NOMO-1 treated with dmso at 0.1 percent for 144 hours (cell line): ENCODE data around the gene PMM2.
A peak's percentile ranks its signal among the peaks of the same experiment; 100 is the strongest.
"Not testable (repeated sequence)": the region's sequence is repeated elsewhere in the genome, so short reads cannot be mapped to it uniquely, and the experiment has no call there.

ENCODE experiments used
- DNase-seq: peaks from one replicate; lab custom pipeline; 2025; ENCODE audit not compliant: unreplicated experiment; lab: John Stamatoyannopoulos, UW

Gene PMM2

GRCh38 chr16:8866118-8866883 lies 68.7 kb downstream of the PMM2 start:
- no peak for DNase-seq

- DNase-seq, result no peak
Observed at GRCh38 chr16:8866884-8867215, 69.2 kb downstream of the PMM2 start.

- peak; percentile 37 for DNase-seq
Observed at GRCh38 chr16:8867216-8867931, 69.7 kb downstream of the PMM2 start.

GRCh38 chr16:8867932-8868415 lies 70.3 kb downstream of the PMM2 start:
- DNase-seq, result peak; percentile 63

- DNase-seq, result peak; percentile 95
Observed at GRCh38 chr16:8868416-8869211, 71.0 kb downstream of the PMM2 start, which contains the start of gene CARHSP1. Gene CARHSP1, minus strand, starts transcription at chr16:8869006. Its CDS starts 9,678 bp downstream, at chr16:8859328.

GRCh38 chr16:8869212-8869987 lies 71.8 kb downstream of the PMM2 start:
- no peak for DNase-seq

- not testable (repeated sequence) for DNase-seq
Observed at GRCh38 chr16:8869988-8870241, 72.3 kb downstream of the PMM2 start.

- no peak for DNase-seq
Observed at GRCh38 chr16:8872071-8872470, 74.4 kb downstream of the PMM2 start.

- no peak for DNase-seq
Observed at GRCh38 chr16:8872967-8873865, 75.6 kb downstream of the PMM2 start.

GRCh38 chr16:8873866-8874195 lies 76.2 kb downstream of the PMM2 start:
- not testable (repeated sequence) for DNase-seq

- DNase-seq, result no peak
Observed at GRCh38 chr16:8874388-8874787, 76.7 kb downstream of the PMM2 start.

- DNase-seq, result not testable (repeated sequence)
Observed at GRCh38 chr16:8875317-8875716, 77.7 kb downstream of the PMM2 start.

- DNase-seq, result no peak
Observed at GRCh38 chr16:8877894-8878522, 80.4 kb downstream of the PMM2 start.

GRCh38 chr16:8878523-8878911 lies 80.9 kb downstream of the PMM2 start:
- no peak for DNase-seq

GRCh38 chr16:8880839-8881510 lies 83.3 kb downstream of the PMM2 start:
- no peak for DNase-seq

- no peak for DNase-seq
Observed at GRCh38 chr16:8882041-8882617, 84.5 kb downstream of the PMM2 start, which contains the start of gene LITAFD. Gene LITAFD, plus strand, starts transcription at chr16:8882351. Its CDS starts 2,005 bp downstream, at chr16:8884356.

GRCh38 chr16:8882725-8883377 lies 85.2 kb downstream of the PMM2 start:
- no peak for DNase-seq
